ENCODE results near the gene CEP89. TPM values are rescaled to one million over a fixed set of nuclear protein-coding genes. Genes with fewer than 3 reads are reported as not detected.
A peak's percentile ranks its signal among the peaks of the same experiment; 100 is the strongest.
"Not testable (repeated sequence)": the region's sequence is repeated elsewhere in the genome, so short reads cannot be mapped to it uniquely, and the experiment has no call there.

CEP89 gene
- total RNA-seq (2022) (14.5 and 17.3 TPM in 2 replicates), Bru-seq, nascent RNA (percentile 50 among the genes with signal in this experiment), BruChase-seq, experiment 1, labeled RNA remaining after a 2-hour chase (percentile 52 among the genes with signal in this experiment), BruChase-seq, experiment 2, labeled RNA remaining after a 6-hour chase (percentile 52 among the genes with signal in this experiment)
- long read RNA-seq, full-length matches to known transcripts = 14 of 22 reads
- long read RNA-seq, partial matches to known transcripts = 1 of 22 reads
- long read RNA-seq, other reads (novel, unspliced or antisense) = 7 of 22 reads

DNA sequence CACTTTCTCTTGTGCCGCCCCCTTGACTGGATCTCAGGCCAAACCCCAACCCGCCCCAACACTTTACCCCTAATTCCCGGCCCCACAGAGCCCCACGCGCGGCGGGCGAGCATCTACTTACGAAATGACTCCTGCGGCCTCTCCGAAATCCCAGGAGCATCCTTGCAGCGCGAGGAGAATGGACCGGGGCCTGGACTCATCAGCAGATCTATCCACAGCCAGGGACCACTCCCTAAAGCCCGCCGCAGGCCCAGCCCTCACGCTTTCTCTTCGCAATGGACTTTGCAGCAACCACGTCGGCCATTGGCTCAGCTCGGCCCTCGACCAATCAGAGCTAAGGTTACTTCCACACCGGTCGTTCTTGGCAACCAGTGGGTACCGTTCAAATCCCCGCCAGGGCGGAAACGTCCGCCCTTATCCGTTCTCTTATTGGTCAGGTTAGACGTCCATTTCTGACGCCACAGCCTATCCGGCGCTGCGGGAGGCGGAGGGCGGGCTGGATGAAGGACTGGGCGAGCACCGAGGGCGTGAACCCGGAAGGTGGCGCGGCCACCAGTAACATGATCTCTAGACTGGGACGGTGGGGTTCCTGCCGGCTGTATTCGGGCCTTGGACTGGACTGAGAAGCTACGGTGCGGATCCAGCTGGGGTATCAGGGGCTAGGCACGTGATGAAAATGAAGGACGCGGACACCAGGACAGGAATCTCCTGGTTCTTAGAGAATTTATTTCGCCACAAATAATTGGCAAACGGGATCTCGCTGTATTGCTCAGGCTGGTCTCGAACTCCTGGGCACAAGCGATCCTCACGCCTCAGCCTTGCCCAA lies at the start of gene CEP89, which contains the start of gene FAAP24:
TSS of gene CEP89 (minus strand) at position 244 of the 826 bp plus-strand sequence. CDS start at position 160, 84 bp downstream.
TSS of gene FAAP24 (plus strand) at position 528 of the 826 bp plus-strand sequence. CDS start 955 bp downstream, outside the sequence.
- POLR2A ChIA-PET = interaction anchor here (0.9 to 1.1 kb wide), 2 partner anchors 39 to 205 kb away, joined by 3 to 7 read pairs; no protein-coding TSS in a partner anchor
- H3K4me1 Mint-ChIP-seq (ENCODE audit: low read depth, unreplicated experiment) = no peaks in the 10 kb centered on the region
- no peaks in the 10 kb centered on the region for H3K27me3 ChIP-seq (replicated peaks; ENCODE audit: control insufficient read depth, insufficient read depth, low read length)
- H3K36me3 Mint-ChIP-seq (ENCODE audit: insufficient read depth, unreplicated experiment) = peaks cover 59% of the 10 kb centered on the region
- no peaks in the 10 kb centered on the region for H3K9me3 Mint-ChIP-seq (ENCODE audit: unreplicated experiment)
- H3K9me3 ChIP-seq = no peaks in the 10 kb centered on the region
- peak; percentile 99 to 100 for DNase-seq
- H3K4me3 Mint-ChIP-seq (ENCODE audit: unreplicated experiment) = peak within 1 kb of the TSS; percentile 88
- CTCF ChIA-PET = interaction anchor here (0.6 to 0.8 kb wide), 3 partner anchors 123 to 205 kb away, joined by 3 read pairs; no protein-coding TSS in a partner anchor
- H3K27ac Mint-ChIP-seq (ENCODE audit: unreplicated experiment) = peak within 1 kb of the TSS; percentile 91
- H3K4me3 ChIP-seq (ENCODE audit: low read depth, low read length) = peak within 1 kb of the TSS; percentile 66
- BruUV-seq (replicated peaks) = no TSS peak
- peaks cover under 1% of the 10 kb centered on the region; the same call in 1 of the 2 replicates for H3K36me3 ChIP-seq (ENCODE audit: control insufficient read depth, insufficient read depth, low read length)
- intact Hi-C loops (cut with micrococcal nuclease; ENCODE audit: unreplicated experiment) = loop anchor here (1.0 to 5.0 kb wide), 4 partner anchors 76 to 205 kb away; no protein-coding TSS in a partner anchor
- no peaks in the 10 kb centered on the region; the same call in 1 of the 2 replicates for H3K4me1 ChIP-seq
- TF ChIP-seq, protein P1, sequence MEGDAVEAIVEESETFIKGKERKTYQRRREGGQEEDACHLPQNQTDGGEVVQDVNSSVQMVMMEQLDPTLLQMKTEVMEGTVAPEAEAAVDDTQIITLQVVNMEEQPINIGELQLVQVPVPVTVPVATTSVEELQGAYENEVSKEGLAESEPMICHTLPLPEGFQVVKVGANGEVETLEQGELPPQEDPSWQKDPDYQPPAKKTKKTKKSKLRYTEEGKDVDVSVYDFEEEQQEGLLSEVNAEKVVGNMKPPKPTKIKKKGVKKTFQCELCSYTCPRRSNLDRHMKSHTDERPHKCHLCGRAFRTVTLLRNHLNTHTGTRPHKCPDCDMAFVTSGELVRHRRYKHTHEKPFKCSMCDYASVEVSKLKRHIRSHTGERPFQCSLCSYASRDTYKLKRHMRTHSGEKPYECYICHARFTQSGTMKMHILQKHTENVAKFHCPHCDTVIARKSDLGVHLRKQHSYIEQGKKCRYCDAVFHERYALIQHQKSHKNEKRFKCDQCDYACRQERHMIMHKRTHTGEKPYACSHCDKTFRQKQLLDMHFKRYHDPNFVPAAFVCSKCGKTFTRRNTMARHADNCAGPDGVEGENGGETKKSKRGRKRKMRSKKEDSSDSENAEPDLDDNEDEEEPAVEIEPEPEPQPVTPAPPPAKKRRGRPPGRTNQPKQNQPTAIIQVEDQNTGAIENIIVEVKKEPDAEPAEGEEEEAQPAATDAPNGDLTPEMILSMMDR (IDR thresholded peaks at IDR 0.05; ENCODE audit: insufficient read depth in 1 of 2, low read depth in 1 of 2, low read length in 1 of 2, severe bottlenecking in 1 of 2, unreplicated experiment in 1 of 2) = no peak
- no peaks in the 10 kb centered on the region for H3K27me3 Mint-ChIP-seq (ENCODE audit: insufficient read depth, unreplicated experiment)

DNA sequence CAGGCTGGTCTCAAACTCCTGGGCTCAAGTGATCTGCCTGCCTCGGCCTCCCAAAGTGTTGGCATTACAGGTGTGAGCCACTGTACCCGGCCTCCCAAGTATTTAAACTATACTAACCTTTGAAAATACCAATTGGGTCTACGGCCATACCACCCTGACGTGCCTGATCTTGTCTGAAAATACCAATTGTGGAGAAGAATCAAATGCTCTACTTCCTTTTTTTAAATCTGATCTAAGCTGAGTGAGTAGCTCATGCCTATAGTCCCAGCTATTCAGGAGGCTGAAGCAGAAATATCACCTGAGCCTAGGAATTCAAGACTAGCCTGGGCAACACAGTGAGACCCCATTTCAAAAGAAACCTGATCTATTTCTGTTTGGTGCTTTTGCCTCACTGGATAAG lies 39.1 kb upstream of the CEP89 start:
- peaks cover 98% of the 10 kb centered on the region for H3K36me3 Mint-ChIP-seq (ENCODE audit: insufficient read depth, unreplicated experiment)
- H3K27me3 Mint-ChIP-seq (ENCODE audit: insufficient read depth, unreplicated experiment); H3K4me3 ChIP-seq (ENCODE audit: low read depth, low read length); H3K9me3 Mint-ChIP-seq (ENCODE audit: unreplicated experiment); H3K9me3 ChIP-seq; H3K4me1 ChIP-seq; DNase-seq; POLR2A ChIA-PET; H3K36me3 ChIP-seq (ENCODE audit: control insufficient read depth, insufficient read depth, low read length); H3K4me1 Mint-ChIP-seq (ENCODE audit: low read depth, unreplicated experiment); CTCF ChIA-PET; H3K4me3 Mint-ChIP-seq (ENCODE audit: unreplicated experiment); intact Hi-C loops (cut with micrococcal nuclease; ENCODE audit: unreplicated experiment); H3K27me3 ChIP-seq (replicated peaks; ENCODE audit: control insufficient read depth, insufficient read depth, low read length): not testable (repeated sequence)
- BruUV-seq (replicated peaks) = TSS peak; percentile 9
- peak overlapping the region; percentile 6 for H3K27ac Mint-ChIP-seq (ENCODE audit: unreplicated experiment)

DNA sequence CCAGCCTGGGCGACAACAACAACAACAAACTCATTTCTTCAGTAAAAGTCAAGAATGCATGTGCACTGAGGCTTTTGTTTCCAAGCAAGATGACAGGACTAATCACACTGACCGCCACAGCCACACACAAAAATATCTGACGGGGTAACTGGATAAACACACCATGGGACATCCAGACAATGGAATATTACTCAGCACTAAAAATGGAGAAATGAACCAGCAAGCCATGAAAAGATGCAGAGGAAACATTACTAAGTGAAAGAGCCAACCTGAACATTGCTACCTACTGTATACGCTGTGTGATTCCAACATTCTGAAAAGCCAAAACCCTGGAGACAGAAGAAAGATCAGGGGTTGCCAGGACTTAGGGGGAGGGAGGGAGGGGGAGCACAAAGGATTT lies 37.0 kb upstream of the CEP89 start:
- no TSS peak for BruUV-seq (replicated peaks)
- H3K9me3 Mint-ChIP-seq (ENCODE audit: unreplicated experiment) = no peaks in the 10 kb centered on the region
- H3K27me3 ChIP-seq (replicated peaks; ENCODE audit: control insufficient read depth, insufficient read depth, low read length) = no peaks in the 10 kb centered on the region
- ChIA-PET POLR2A (no interaction called here), CTCF (no interaction called here)
- no peak overlapping the region for H3K4me3 Mint-ChIP-seq (ENCODE audit: unreplicated experiment)
- no peak overlapping the region for H3K27ac Mint-ChIP-seq (ENCODE audit: unreplicated experiment)
- no peak for DNase-seq
- intact Hi-C loops (cut with micrococcal nuclease; ENCODE audit: unreplicated experiment) = no loop called here
- no peak overlapping the region for H3K4me3 ChIP-seq (ENCODE audit: low read depth, low read length)
- TF ChIP-seq, protein P1 (IDR thresholded peaks at IDR 0.05; ENCODE audit: insufficient read depth in 1 of 2, low read depth in 1 of 2, low read length in 1 of 2, severe bottlenecking in 1 of 2, unreplicated experiment in 1 of 2) = no peak
- no peaks in the 10 kb centered on the region for H3K9me3 ChIP-seq
- peaks cover 5% of the 10 kb centered on the region; the same call in 1 of the 2 replicates for H3K36me3 ChIP-seq (ENCODE audit: control insufficient read depth, insufficient read depth, low read length)
- peaks cover 7% of the 10 kb centered on the region for H3K4me1 Mint-ChIP-seq (ENCODE audit: low read depth, unreplicated experiment)
- no peaks in the 10 kb centered on the region for H3K27me3 Mint-ChIP-seq (ENCODE audit: insufficient read depth, unreplicated experiment)
- peaks cover 94% of the 10 kb centered on the region for H3K36me3 Mint-ChIP-seq (ENCODE audit: insufficient read depth, unreplicated experiment)
- 0 out of 2 replicates have a peak, but pooled peaks cover 3% of the 10 kb centered on the region for H3K4me1 ChIP-seq

Measured in Caco-2 (cell line).